ENCODE results near the gene CDR2L. TPM values are rescaled to one million over a fixed set of nuclear protein-coding genes. Genes with fewer than 3 reads are reported as not detected.
A peak's percentile ranks its signal among the peaks of the same experiment; 100 is the strongest.
"Not testable (repeated sequence)": the region's sequence is repeated elsewhere in the genome, so short reads cannot be mapped to it uniquely, and the experiment has no call there.

The CDR2L gene
- total RNA-seq, 1 experiment from 2014 or later: 11.5 TPM

GRCh38 chr17:74981979-74982662 is 5.3 kb upstream of the CDR2L start:
- peak; percentile 81 for DNase-seq (ENCODE audit: low read depth)

DNA sequence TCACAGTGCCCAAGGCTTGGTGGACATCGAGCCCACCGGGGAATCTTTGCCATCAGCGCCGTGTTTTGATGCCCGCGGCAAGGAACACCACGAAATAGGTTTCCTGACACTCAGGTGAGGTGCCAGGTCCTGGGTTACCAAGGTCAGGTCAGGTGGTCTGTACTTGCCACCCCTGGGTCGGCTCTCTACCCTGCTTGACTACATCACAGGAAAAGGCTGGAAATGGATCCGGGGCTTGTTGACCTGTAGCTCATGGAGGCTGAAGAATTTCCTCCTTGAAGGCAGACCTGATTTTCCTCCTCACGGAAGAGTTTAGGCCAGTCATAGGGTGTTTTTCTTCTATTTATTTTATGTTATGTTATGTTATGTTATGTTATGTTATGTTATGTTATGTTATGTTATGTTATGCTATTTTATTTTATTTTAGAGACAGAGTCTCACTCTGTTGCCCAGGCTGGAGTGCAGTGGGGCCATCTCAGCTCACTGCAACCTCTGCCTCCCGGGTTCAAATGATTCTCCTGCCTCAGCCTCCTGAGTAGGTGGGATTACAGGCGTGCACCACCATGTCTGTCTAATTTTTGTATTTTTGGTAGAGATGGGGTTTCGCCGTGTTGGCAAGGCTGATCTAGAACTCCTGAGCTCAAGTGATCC is 4.6 kb upstream of the CDR2L start:
- not testable (repeated sequence) for DNase-seq (ENCODE audit: low read depth)

GRCh38 chr17:74986206-74986576 is 1.2 kb upstream of the CDR2L start:
- DNase-seq (ENCODE audit: low read depth): no peak

DNA sequence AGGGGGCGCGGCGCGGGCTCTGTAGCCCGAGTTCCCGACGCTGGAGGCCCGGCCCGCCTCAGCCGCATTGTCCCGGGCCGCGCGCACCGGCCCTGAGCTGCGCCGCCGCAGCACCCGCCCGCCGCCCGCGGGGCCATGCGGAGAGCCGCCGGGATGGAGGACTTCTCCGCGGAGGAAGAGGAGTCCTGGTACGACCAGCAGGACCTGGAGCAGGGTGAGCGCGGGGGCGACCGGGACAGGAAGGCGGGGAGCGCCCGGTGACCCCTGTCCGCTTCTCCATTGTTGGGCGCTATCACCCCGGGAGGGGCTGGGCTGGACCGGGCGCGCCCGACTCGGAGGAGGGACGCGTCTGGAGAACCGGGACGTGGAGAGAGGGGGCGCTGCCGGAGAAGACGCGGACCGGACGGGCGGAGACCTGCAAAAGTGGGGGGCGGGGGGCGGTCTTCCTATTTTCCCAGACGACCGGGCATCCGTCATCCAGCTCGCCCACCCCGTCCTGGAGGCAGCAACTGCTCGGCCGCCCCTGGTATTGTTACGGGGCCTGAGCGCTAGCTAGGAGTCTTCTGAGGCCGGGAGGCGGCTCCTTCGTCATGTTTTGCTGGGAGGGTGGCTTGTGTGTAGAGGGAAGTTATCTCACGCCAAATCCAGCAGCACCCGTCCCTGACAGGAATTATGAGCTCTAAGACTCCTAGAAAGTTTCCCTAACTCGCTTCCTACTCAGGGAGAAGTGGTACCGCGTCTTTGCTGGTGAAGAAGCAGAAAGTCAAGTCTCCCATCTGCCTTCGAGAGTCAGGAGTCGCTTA is 678 bp downstream of the CDR2L start:
- DNase-seq (ENCODE audit: low read depth): peak; percentile 79

GRCh38 chr17:74990581-74991105 is 3.2 kb downstream of the CDR2L start:
- DNase-seq (ENCODE audit: low read depth): no peak

DNA sequence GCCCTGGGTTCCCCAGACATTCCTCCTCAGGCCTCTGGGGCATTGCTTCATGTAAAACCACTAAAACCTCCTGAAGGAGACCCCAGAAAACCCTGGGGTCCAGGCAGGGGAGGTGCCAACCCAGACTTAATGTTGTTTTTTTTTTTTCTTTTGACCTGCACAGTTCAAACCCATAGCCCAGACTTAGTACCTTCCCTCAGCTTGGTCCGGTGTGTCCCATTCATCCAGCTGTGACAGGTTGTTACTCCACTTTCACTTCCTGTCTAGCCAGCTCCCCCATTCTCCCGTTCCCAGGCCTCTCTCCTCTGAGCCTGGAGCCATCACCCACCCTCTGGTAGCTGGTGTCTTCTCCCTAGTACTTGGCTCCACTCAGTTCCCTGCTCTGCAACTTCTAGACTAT is 4.8 kb downstream of the CDR2L start:
- no peak for DNase-seq (ENCODE audit: low read depth)

GRCh38 chr17:74994440-74994839 is 7.0 kb downstream of the CDR2L start:
- no peak for DNase-seq (ENCODE audit: low read depth)

DNA sequence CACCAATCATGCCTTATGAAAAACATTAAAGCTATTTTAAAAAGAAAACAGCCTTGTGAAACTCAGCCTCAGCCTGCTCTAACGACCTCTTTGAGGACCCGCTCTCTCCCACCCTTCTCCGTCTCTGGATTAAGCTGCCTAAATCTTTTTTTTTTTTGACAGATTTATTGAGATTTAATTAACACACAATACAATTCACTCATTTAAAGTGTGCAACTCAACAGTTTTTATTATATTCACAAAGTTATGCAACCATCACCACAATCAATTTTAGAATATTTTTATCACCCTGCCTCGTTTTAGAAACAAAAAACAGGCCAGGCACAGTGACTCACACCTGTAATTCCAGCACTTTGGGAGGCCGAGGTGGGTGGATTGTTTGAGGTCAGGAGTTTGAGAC is 8.4 kb downstream of the CDR2L start:
- DNase-seq (ENCODE audit: low read depth): no peak

DNA sequence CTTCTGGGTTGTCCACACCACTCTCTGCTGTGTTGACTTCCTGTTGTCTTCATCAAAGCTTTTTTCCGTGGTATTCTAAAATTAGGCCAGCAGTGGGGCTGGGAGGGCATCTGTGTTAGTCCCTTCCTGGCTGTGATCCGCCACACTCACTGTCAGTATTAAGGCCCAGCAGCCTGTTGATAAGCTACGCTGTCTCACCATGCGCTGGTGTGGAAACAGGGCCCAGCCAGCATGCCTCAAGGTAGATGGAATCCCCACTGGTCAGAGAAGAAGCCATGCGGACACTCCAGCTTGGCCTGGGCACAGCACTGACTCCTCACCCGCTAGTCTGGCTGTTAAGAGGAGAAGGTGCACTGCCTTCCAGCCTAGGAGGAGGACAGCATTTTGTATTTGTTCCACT is 11.4 kb downstream of the CDR2L start:
- no peak for DNase-seq (ENCODE audit: low read depth)

GRCh38 chr17:74999523-74999922 is 12.1 kb downstream of the CDR2L start:
- no peak for DNase-seq (ENCODE audit: low read depth)

DNA sequence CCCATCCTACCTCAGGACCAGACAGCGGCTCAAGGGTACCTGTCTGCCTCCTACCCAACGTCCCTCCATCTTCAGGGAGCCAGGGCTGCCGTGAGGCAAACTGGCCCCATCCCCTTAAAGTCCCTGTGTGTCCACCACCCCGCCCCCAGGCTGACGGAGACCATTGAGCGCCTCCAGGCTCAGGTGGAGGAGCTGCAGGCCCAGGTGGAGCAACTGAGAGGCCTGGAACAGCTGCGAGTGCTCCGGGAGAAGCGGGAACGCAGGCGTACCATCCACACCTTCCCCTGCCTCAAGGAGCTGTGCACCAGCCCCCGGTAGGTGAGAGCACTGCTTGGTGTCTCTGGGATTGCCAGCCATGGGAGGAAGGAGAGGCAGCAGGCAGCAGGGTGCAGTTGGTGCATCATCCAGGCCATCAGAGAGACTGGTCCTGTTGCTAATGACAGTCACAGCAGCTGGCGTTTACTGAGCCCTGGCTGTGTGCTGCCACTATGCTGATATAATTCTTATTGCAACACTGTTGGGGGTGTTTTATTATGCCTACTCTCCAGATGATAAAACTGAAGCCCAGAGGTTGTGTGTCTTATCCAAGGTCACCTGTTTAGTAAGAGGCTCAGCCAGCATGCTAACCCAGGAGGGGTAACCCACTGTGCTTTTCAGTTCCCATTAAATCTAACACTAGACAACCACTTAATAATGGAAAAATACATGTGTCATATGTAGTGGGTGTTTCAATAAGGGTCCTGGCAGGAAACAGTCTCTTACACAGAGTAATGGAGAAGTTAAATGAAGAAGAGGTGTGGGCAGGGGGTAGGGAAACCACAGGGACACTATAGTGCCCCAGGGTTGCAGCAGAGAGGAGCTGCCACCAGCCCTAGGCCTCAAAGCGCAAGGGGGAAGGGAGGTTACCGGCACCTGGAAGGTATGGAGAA is 14.7 kb downstream of the CDR2L start:
- no peak for DNase-seq (ENCODE audit: low read depth)

DNA sequence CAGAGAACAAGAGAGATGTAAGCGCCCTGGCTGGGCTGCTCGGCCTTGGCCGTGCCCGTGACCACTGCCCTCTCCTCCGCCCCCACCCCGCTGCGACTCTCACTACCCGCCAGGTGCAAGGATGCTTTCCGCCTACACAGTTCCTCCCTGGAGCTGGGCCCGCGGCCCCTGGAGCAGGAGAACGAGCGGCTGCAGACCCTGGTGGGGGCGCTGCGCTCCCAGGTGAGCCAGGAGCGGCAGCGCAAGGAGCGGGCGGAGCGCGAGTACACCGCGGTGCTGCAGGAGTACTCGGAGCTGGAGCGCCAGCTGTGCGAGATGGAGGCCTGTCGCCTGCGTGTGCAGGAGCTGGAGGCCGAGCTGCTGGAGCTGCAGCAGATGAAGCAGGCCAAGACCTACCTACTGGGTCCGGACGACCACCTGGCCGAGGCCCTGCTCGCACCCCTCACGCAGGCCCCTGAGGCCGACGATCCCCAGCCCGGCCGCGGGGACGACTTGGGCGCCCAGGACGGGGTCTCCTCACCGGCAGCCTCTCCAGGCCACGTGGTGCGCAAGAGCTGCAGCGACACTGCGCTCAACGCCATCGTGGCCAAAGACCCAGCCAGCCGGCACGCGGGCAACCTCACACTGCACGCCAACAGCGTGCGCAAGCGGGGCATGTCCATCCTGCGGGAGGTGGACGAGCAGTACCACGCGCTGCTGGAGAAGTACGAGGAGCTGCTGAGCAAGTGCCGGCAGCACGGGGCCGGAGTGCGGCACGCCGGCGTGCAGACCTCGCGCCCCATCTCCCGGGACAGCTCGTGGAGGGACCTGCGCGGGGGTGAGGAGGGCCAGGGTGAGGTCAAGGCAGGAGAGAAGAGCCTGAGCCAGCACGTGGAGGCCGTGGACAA is 15.9 kb downstream of the CDR2L start:
- no peak for DNase-seq (ENCODE audit: low read depth)

DNA sequence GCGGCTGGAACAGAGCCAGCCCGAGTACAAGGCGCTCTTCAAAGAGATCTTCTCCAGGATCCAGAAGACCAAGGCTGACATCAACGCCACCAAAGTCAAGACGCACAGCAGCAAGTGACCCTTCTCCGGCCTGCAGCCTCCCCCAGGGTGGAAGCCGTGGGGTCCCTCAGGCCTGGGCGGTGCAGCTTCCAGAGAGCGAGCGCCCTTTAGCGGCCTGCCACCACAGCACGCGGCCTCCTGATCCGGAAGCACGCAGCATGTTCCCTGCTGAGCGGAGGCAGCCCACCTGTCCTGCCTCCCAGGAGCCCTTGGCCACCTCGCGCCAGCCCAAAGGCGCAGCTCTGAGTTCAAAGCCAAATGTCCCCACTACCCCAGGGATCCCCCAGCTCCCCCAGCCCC is 16.5 kb downstream of the CDR2L start:
- no peak for DNase-seq (ENCODE audit: low read depth)

- no peak for DNase-seq (ENCODE audit: low read depth)
Measured at GRCh38 chr17:75004371-75004770, 16.9 kb downstream of the CDR2L start.

- no peak for DNase-seq (ENCODE audit: low read depth)
Measured at GRCh38 chr17:75005291-75005690, 17.9 kb downstream of the CDR2L start.

DNA sequence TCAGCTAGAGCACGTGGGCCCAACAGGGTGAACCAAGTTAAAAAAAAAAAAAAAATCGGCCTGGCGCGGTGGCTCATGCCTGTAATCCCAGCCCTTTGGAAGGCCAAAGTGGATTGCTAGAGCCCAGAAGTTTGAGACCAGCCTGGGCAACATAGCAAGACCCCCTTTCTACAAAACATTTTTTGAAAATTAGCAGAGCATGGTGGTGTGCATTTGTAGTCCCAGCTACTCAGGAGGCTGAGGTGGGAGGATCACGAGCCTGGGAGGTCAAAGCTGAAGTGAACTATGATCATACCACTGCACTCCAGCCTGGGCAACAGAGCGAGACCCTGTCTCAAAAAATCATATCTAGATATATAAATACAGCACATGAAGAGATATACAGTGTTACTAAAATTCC is 18.7 kb downstream of the CDR2L start:
- DNase-seq (ENCODE audit: low read depth): not testable (repeated sequence)

- DNase-seq (ENCODE audit: low read depth): no peak
Measured at GRCh38 chr17:75006653-75007052, 19.2 kb downstream of the CDR2L start.

DNA sequence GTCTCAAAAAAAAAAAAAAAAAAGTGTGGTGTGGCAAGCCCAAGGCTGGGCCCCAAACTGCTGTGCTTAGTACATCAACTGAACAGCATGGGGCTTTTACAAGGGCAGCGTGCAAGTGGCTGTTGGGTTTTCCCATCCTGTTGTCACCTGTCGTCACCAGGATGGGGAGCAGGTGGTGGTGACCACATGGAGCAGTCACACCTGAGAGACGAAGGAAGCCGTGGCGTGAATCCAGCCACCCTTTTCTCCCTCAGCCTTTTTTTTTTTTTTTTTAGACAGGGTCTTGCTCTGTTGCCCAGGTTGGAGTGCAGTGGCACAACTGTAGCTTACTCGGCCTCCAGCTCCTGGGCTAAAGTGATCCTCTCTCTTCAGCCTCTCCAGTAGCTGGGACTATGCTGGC is 20.9 kb downstream of the CDR2L start:
- DNase-seq (ENCODE audit: low read depth): no peak

DNA sequence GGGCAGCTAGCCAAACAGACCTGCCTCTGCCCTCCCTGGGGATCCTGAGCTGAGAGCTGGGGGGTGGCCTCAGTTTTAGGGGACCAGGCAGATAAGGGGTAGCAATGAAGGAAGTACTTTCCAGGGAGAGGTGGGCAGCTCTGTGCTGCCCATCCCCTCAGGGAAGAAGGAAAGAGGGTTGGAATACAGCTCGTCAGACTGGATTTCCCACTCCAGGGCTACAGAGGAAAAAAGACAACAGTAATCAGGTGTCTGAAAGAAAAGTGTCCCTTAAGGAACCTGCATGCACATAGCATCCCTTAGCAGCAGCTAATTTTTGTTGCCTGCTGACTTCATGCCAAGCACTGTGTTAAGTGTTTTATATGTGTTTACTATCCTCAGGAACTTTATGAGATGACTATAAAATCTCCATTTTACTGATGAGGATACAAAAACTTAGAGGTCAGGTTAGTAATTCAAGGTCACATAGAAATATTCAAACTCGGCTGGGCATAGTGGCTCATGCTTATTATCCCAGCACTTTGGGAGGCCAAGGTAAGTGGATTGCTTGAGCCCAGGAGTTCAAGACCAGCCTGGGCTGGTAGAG is 21.8 kb downstream of the CDR2L start:
- DNase-seq (ENCODE audit: low read depth): no peak

Data from Daoy (cell line).